ENCODE measurements around the gene PTGR2.
"Not testable (repeated sequence)": the region's sequence is repeated elsewhere in the genome, so short reads cannot be mapped to it uniquely, and the experiment has no call there.

PTGR2 gene

DNA sequence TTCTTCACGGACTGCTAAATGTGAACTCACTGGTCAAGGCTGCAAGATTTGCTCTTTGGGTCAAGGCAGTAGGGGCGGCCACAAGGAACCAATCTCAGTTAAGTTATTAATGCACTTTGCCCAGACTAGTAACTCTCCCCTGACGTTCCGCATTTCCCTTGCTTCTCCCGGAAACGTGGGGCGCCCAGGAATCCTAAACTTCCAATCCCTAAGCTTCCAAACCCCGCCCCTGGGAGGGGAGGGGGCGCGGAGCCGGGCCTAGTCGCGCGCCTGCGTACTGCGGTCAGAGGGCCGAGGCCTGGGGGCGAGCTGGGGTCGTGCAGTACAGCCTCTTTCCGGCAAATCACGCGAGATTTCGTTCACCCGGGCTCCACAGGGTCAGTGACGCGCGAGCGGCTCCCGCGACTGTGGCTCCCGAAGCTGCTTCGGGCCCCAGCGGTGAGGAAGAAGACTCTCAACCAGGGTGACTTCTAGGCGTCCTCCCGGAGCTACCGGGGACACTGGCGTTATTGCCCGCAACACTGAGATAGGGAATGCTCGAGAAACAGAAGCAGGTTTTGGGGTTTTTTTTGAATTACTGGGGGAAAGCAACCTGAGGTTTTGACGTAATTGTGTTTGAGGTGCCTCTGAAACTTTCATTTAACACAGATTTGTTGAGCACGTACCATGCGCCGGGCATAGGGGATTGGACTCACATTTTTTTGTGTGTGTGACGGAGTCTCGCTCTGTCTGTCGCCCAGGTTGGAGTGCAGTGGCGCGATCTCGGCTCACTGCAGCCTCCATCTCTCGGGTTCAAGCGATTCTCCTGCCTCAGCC is at the start of gene PTGR2:
Gene PTGR2, plus strand, starts transcription at position 265 of the 816 bp plus-strand sequence. CDS start 7,032 bp downstream, outside the sequence.
- peak; percentile 67 to 78 (median 78) for DNase-seq (ENCODE audit: low read depth in 3 of 3, low spot score in 1 of 3)

DNA sequence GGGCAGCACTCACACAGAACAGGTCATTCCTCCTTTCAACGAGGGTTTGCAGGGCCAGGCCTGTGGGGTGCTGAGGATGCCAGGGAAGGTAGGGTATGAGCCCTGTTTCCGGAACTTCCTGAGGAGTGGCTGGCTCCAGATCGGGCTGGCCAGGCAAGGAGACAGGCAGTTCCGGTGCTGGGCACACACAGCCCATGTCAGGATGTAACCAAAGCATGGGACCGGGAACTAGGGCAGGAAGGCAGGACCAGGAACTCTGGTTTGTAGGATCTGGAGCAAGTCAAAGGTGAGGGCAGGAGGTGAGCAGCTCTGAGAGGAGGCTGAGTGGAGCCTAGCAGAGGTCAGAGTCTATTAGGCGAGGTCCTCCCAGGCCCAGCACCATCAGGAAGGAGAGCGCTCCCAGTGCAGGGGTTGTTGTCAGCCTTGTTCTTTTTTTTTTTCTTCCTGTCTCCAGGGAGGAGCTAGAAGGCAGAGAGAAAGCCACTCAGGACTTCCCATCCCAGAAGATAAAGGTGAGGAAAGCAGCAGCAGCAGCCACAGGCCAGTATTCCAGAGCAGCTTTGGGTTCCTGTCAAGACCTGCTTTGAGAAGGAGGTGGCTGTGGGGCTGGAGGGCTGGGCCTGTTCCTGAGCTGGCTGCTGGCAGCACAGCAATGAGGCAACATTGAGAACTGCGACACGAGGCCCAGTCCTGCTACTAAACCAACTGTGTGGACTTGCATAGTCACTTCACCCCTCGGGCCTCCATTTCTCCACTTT is 49.0 kb upstream of the PTGR2 start:
- no peak for DNase-seq (ENCODE audit: low read depth in 3 of 3, low spot score in 1 of 3)

GRCh38 chr14:73804636-73805035 is 47.0 kb upstream of the PTGR2 start:
- DNase-seq (ENCODE audit: low read depth in 3 of 3, low spot score in 1 of 3): no peak

GRCh38 chr14:73807457-73807856 is 44.2 kb upstream of the PTGR2 start:
- DNase-seq (ENCODE audit: low read depth in 3 of 3, low spot score in 1 of 3): no peak

GRCh38 chr14:73809391-73809790 is 42.2 kb upstream of the PTGR2 start:
- no peak for DNase-seq (ENCODE audit: low read depth in 3 of 3, low spot score in 1 of 3)

- DNase-seq (ENCODE audit: low read depth in 3 of 3, low spot score in 1 of 3): no peak
Measured at GRCh38 chr14:73810478-73811163, 41.0 kb upstream of the PTGR2 start.

DNA sequence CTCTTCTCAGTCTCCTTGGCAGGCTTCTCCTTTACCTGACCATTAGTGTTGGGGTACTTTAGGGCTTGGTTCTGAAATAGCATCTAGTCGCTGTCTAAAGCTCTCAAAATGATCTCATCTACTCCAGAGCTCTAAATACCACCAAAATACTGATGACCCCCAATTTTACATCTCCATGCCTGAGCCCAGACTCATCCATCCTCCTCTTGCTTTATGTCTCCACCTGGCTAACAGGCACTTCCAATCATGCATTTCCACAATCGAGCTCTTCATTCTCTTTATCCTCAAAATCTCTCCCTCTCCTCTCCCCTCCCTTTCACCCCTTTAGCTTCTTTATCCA is 40.5 kb upstream of the PTGR2 start:
- DNase-seq (ENCODE audit: low read depth in 3 of 3, low spot score in 1 of 3): no peak

DNA sequence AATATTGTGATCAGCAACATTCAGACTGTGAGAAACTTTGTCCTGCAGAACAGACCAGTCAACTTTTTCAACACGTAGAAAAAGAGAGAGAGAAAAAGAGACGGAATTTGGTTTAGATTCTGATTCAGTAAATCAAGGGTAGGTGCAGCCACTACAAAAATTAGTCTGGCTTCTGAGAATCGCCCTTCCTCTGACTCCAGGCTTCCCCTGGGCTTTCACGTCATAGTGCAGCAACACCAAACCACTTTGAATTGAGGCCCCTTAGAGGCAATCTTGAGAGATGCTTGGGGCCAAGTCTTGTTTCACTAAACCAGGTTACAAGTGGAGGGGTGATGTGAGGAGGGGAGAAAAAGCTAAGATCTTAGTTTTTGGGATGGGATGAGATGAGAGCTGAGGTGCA is 37.5 kb upstream of the PTGR2 start:
- no peak for DNase-seq (ENCODE audit: low read depth in 3 of 3, low spot score in 1 of 3)

GRCh38 chr14:73815849-73816248 is 35.8 kb upstream of the PTGR2 start:
- no peak for DNase-seq (ENCODE audit: low read depth in 3 of 3, low spot score in 1 of 3)

- DNase-seq (ENCODE audit: low read depth in 3 of 3, low spot score in 1 of 3): no peak
Measured at GRCh38 chr14:73816393-73816816, 35.2 kb upstream of the PTGR2 start.

DNA sequence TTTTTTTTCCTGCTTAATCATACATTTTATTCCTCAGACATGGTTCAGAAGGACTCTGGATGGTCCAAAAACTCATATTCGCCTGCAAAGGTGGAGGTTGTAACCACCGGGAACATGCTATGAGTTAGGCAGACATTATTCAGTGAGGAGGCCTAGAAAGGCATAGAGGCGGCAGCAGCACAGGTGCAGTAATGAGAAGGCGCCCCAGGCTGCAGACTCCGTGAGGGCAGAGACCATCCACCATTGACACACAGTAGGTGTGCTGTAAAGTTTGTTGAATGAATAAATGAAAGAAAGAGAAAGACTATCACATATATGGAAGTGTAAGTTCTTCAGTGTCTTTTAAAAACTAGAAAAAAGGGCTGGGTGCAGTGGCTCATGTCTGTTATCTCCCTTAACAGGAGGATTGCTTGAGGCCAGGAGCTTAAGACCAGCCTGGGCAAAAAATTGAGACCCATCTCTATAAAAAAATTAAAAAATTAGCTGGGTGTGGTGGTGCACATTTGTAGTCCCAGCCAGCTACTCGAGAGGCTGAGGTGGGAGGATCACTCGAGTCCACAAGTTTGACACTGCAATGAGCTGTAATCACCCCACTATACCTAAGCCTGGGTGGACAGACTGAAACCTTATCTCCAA is 34.5 kb upstream of the PTGR2 start:
- no peak for DNase-seq (ENCODE audit: low read depth in 3 of 3, low spot score in 1 of 3)

DNA sequence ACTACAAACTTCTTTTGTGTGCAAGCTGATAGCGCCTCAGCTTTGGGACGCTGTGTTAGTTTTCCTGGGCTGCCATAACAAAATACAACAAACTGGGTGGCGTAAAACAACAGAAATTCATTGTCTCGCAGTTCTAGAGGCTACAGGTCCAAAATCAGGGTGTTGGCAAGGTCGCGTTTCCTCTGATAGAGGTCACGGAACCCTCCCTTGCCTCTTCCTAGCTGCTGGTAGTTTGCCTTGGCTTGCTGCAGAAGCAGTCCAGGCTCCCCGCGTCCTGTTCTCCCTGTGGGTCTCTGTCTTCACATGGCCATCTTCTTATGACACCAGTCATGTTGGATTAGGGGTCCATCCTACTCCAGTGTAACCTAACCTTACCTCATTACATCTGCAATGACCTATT is 32.8 kb upstream of the PTGR2 start:
- no peak for DNase-seq (ENCODE audit: low read depth in 3 of 3, low spot score in 1 of 3)

DNA sequence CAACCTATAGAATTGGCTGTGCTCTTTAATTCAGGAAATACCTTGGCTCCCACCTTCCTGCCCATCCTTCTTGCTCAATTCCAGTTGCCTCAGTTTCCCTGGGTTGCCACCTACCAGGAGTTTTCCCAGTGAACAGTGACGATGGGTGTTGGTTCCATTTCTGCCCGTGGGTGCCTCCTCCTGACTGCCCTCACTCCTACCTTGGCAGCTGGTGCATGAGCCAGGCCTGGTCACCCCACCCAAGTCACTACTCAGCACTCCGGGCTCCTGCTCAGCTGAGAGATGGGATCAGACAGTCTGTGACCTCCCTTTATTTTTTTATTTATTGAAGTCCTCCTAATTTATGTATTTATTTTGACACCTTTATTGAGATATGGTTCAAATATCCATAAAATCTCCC is 31.0 kb upstream of the PTGR2 start:
- DNase-seq (ENCODE audit: low read depth in 3 of 3, low spot score in 1 of 3): no peak

GRCh38 chr14:73823339-73823885 is 28.2 kb upstream of the PTGR2 start:
- DNase-seq (ENCODE audit: low read depth in 3 of 3, low spot score in 1 of 3): no peak

- DNase-seq (ENCODE audit: low read depth in 3 of 3, low spot score in 1 of 3): no peak
Measured at GRCh38 chr14:73824127-73824526, 27.5 kb upstream of the PTGR2 start.

- no peak for DNase-seq (ENCODE audit: low read depth in 3 of 3, low spot score in 1 of 3)
Measured at GRCh38 chr14:73824536-73824935, 27.1 kb upstream of the PTGR2 start.

- peak; percentile 54 to 68 (median 55) for DNase-seq (ENCODE audit: low read depth in 3 of 3, low spot score in 1 of 3)
Measured at GRCh38 chr14:73825551-73826188, 26.0 kb upstream of the PTGR2 start.

DNA sequence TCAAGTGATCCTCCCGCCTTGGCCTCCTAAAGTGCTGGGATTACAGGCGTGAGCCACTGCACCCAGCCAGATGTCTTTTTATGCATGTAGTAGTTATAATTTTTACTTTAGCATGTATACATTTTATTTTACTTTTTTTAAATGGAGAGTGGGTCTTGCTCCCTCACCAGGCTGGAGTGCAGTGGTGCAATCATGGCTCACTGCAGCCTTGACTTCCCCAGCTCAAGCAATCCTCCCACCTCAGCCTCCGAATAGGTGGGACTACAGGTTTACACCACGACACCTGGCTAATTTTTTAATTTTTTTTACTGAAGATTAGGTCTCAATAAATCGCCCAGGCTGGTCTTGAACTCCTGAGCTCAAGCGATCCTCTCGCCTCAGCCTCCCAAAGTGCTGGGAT is 24.4 kb upstream of the PTGR2 start:
- DNase-seq (ENCODE audit: low read depth in 3 of 3, low spot score in 1 of 3): not testable (repeated sequence)

DNA sequence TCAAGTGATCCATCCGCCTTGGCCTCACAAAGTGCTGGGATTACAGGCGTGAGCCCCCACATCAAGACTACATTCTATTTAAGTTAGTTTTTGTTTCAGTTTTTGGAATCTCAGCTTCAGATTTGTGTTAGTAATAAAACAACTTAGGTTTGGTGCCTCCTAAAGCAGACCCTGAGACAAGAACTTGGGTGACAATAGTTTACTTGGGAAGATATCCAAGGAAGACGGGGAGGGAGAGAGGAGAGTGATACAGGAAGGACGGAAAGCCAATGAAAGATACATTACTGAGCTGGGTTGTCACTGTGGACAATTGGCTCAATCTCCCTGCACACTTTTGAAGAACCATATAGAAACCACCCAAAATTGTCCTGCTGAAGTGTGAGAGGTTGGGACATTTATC is 22.6 kb upstream of the PTGR2 start:
- no peak for DNase-seq (ENCODE audit: low read depth in 3 of 3, low spot score in 1 of 3)

DNA sequence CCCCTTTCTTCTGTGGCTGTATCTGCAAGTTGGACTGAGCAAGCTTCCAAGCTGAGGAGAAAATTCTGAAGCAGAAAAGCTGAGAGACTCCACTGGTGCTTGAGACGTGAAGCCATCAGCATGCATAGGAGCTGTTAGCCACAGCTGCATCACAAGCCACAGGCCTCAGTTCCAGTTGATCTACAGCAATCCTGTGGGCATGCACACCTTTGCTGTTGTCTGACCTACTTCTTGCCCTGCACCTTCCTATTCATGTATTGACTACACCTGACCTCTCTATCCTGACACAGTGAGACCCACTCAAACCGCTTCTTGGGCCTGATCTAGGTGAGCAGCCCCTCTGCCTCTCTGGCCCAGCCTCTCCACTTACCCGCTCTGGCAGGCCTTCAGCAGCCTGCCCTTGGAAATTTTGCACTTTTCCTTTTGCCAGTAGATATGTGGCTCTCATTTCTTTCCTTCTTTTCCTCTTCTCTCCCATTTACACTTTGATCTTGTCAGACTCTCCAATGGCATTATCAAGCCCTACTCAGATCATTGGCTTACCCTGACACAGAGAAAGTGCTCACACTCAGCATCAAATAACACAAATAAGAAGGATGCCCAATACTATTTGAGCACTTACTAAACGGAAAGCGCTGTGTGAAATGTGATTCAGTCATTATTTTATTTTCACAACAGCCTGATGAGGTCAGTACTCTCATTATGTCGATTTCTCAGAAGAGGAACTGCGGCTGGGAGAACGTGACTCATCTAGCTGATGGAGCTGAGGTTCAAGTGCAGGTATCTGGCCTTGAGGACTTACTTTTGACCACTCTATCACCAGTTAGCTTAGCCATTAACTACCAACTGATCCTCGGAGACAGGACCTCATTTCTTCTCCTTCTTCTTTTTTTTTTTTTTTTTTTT is 21.9 kb upstream of the PTGR2 start:
- no peak for DNase-seq (ENCODE audit: low read depth in 3 of 3, low spot score in 1 of 3)
